Activated CD8-positive, alpha-beta memory T cell treated with anti-CD3 and anti-CD28 coated beads, Interleukin-2, amount 50 U/mL, for 1 hour (primary cell): ENCODE results near the gene RHAG.
"Not testable (repeated sequence)": the region's sequence is repeated elsewhere in the genome, so short reads cannot be mapped to it uniquely, and the experiment has no call there.

Source experiments
- DNase-seq: peaks from one replicate; pipeline ENCODE4 v3.0.0-alpha.2; 2020; ENCODE audit errors: extremely low read depth

Gene RHAG

GRCh38 chr6:49635978-49636712 lies 494 bp downstream of the RHAG start:
- no peak for DNase-seq

- no peak for DNase-seq
Measured at GRCh38 chr6:49635480-49635879, 1.2 kb downstream of the RHAG start.

DNA sequence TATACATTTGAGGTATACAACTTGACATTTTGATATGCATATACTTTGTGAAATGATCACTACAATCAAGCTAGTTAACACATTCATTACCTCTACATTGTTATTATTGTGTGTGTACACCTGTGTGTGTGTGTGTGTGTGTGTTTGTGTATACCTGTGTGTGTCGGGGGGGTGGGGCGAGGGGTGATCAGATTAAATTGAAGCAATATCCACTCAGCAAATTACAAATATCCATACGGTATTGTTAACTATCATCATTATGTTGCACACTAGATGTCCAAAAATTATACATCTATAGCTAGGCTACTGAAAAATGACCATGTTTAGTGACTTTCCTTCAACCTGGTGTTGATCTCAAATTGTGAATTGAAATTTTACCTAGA lies 1.8 kb downstream of the RHAG start:
- no peak for DNase-seq

DNA sequence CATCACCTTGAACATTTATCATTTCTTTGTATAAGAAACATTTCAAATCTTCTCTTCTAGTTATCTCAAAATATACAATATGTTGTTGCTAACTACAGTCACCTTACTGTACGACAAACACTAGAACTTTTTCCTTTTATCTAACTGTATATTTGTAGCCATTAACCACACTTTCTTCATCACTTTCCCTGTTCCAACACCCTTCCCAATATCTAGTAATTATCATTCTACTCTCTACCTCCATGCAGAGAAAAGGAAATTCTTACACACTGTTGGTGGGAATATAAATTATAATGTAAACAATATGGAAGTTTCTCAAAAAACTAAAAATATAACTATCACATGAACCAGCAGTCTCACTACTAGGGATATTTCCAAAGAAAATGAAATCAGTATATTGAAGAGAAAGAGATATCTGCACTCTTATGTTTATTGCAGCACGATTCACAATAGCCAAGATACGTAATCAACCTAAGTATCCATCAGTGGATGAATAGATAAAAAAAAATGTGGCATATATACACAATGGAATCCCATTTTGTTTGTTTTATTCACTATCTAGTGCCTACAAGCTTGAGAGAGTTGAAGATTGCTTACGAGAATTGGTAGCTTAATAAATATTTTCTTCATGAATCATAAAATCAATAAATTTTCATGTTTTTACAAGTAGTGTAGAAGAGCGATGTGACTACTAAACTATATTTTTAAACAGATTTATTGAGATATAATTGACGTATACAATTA lies 2.4 kb downstream of the RHAG start:
- DNase-seq, result no peak

GRCh38 chr6:49633541-49633940 lies 3.1 kb downstream of the RHAG start:
- DNase-seq, result no peak

- DNase-seq, result no peak
Measured at GRCh38 chr6:49632727-49633126, 3.9 kb downstream of the RHAG start.

DNA sequence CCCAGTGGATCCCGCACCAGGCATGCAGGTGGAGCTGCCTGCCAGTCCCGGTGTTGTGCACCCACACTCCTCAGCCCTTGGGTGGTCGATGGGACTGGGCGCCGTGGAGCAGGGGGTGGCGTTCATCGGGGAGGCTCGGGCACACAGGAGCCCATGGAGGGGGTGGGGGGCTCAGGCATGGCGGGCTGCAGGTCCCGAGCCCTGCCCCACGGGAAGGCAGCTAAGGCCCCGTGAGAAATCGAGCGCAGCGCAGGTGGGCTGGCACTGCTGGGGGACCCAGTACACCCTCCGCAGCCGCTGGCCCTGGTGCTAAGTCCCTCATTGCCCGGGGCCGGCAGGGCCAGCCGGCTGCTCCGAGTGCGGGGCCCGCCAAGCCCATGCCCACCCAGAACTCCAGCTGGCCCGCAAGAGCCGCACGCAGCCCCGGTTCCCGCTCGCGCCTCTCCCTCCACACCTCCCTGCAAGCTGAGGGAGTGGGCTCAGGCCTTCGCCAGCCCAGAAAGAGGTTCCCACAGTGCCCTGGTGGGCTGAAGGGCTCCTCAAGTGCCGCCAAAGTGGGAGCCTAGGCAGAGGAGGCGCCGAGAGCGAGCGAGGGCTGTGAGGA lies 7.1 kb downstream of the RHAG start:
- DNase-seq, result not testable (repeated sequence)

- DNase-seq, result no peak
Measured at GRCh38 chr6:49626811-49627210, 9.8 kb downstream of the RHAG start.

GRCh38 chr6:49618257-49618656 lies 18.4 kb downstream of the RHAG start:
- no peak for DNase-seq

- not testable (repeated sequence) for DNase-seq
Measured at GRCh38 chr6:49614144-49614543, 22.5 kb downstream of the RHAG start.

GRCh38 chr6:49609285-49609684 lies 27.4 kb downstream of the RHAG start:
- no peak for DNase-seq

- DNase-seq, result not testable (repeated sequence)
Measured at GRCh38 chr6:49608275-49608674, 28.4 kb downstream of the RHAG start.

GRCh38 chr6:49607391-49607982 lies 29.2 kb downstream of the RHAG start:
- DNase-seq, result no peak

DNA sequence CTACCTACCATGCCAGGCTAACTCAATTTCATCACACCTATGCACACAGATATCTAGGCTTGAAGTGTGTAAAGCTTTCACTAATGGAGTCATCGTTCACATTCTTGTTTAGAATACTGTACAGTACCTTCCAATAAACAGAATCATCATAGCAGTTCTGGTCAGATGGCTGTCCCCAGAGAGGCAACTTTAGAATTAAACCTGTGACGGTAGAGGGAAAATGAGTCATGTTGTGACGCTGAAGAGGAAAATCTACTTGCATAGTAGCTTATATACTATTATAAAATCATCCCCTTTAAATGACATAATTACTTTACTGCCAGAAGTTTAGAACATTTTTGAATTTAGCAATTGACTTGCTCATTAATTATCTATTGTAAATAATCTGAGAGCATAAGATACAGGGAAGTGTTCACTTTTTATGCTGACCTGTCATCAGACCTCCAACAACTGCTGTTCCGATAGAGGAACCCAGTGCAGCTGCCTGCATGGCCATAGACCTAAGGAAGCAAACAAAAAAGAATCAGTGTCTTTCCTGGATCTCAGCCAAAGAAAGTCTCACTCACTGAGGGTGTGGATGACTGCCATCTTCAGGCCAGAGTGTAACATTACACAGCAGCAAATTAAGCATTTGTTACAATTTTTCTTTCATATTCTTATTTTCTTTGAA lies 29.8 kb downstream of the RHAG start:
- no peak for DNase-seq

GRCh38 chr6:49604080-49604479 lies 32.6 kb downstream of the RHAG start:
- not testable (repeated sequence) for DNase-seq

- DNase-seq, result not testable (repeated sequence)
Measured at GRCh38 chr6:49587262-49587661, 49.4 kb downstream of the RHAG start.

DNA sequence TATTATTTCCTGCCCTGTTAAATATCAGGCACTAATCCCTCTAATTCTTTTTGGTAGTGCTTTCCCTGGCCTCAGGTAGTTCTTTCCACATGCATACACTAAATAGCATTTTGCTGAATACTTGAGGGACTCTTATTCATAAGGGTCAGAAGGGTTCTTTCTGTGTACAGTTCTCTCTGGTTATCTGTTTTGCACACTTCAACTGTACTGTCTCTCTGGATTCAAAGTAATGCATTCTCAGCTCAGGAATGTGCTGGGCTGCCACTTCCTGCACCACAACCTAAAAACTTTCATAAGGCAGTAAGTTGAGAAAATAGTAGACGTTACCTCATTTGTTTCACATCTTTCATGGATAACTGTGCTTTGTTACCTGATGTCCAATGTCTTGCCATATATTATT lies 54.1 kb downstream of the RHAG start:
- DNase-seq, result no peak

GRCh38 chr6:49579649-49580048 lies 57.0 kb downstream of the RHAG start:
- DNase-seq, result no peak

- no peak for DNase-seq
Measured at GRCh38 chr6:49576618-49577017, 60.0 kb downstream of the RHAG start.

DNA sequence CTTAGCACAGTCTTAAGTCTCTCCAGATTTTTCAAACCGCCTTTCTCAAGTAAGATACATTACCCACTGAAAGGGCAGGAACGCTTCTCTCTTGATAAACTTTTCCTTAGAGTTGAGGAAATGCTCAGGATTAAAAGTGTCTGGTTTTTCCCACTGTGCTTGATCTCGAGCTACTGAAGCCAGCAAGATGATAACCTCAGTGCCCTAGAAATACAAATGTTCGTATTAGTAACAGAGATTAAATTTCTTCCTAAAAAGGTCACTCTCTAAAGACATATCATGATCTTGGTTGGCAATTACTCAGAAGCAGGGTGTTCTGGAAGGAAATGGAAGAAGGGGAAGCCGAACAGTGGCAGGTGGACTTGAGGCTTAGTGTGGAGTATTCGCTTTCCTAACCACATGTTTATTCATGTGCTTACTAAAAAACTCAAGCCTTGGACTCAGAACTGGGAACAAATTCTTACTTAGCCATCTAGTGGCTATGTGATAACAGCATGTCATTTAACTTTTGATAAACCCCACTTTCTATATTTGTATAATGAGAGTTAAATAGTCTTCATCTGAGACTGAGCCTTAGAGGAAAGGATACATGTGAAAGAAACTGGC lies 66.1 kb downstream of the RHAG start:
- DNase-seq, result no peak

DNA sequence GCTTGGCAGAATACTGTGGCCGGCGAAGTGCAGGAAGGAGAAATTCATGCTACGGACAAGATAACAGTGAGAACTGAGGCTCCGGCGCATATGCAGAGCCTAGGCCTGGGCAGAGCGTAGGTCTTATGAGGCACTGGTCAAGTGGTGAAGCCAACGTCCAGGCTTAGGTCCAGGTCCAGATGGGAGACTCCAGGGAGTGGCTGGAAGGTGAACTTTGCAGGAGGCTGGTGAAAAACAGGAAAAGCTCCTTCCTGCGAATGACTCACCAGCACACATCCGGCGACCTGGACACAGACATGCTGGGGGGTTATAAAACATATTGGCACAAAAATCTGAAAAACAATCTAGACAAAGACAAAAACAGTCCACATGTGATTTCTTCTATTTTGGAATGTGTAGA lies 70.8 kb downstream of the RHAG start:
- no peak for DNase-seq

GRCh38 chr6:49565261-49565660 lies 71.4 kb downstream of the RHAG start:
- no peak for DNase-seq
